HG02884 (cell line): ENCODE data around the gene ADCYAP1R1.

Experiments
- ATAC-seq: cut with Tn5 transposase; IDR thresholded peaks from one replicate; pipeline ENCODE4 v1.9.1; 2021; ENCODE audit warnings: mild to moderate bottlenecking, moderate library complexity; ENCODE audit not compliant: unreplicated experiment

The ADCYAP1R1 gene

GRCh38 chr7:31082447-31082846 lies 30.3 kb downstream of the ADCYAP1R1 start:
- no peak for ATAC-seq

- ATAC-seq, result no peak
Measured at GRCh38 chr7:31083210-31083786, 31.2 kb downstream of the ADCYAP1R1 start.

- ATAC-seq, result no peak
Measured at GRCh38 chr7:31084226-31084625, 32.1 kb downstream of the ADCYAP1R1 start.

- no peak for ATAC-seq
Measured at GRCh38 chr7:31087351-31087750, 35.2 kb downstream of the ADCYAP1R1 start.

- ATAC-seq, result no peak
Measured at GRCh38 chr7:31091924-31092434, 39.9 kb downstream of the ADCYAP1R1 start.

GRCh38 chr7:31092606-31093005 lies 40.5 kb downstream of the ADCYAP1R1 start:
- no peak for ATAC-seq

- no peak for ATAC-seq
Measured at GRCh38 chr7:31093282-31093681, 41.2 kb downstream of the ADCYAP1R1 start.

- ATAC-seq, result no peak
Measured at GRCh38 chr7:31094271-31094670, 42.2 kb downstream of the ADCYAP1R1 start.

- ATAC-seq, result no peak
Measured at GRCh38 chr7:31095286-31096197, 43.4 kb downstream of the ADCYAP1R1 start.

GRCh38 chr7:31096198-31096876 lies 44.2 kb downstream of the ADCYAP1R1 start:
- ATAC-seq, result no peak

GRCh38 chr7:31096877-31097258 lies 44.8 kb downstream of the ADCYAP1R1 start:
- ATAC-seq, result no peak

GRCh38 chr7:31098642-31099360 lies 46.7 kb downstream of the ADCYAP1R1 start:
- no peak for ATAC-seq

- no peak for ATAC-seq
Measured at GRCh38 chr7:31099451-31100444, 47.6 kb downstream of the ADCYAP1R1 start.

GRCh38 chr7:31100445-31100844 lies 48.3 kb downstream of the ADCYAP1R1 start:
- no peak for ATAC-seq

- ATAC-seq, result no peak
Measured at GRCh38 chr7:31100871-31101270, 48.8 kb downstream of the ADCYAP1R1 start.

- ATAC-seq, result no peak
Measured at GRCh38 chr7:31101544-31101943, 49.4 kb downstream of the ADCYAP1R1 start.

GRCh38 chr7:31102151-31102972 lies 50.3 kb downstream of the ADCYAP1R1 start:
- ATAC-seq, result no peak

GRCh38 chr7:31102973-31103850 lies 51.1 kb downstream of the ADCYAP1R1 start:
- ATAC-seq, result no peak
